SU-DHL-6 (cell line): ENCODE measurements around the gene EFNB1.
"Not testable (repeated sequence)": the region's sequence is repeated elsewhere in the genome, so short reads cannot be mapped to it uniquely, and the experiment has no call there.

Experiments
- EZH2phosphoT487 ChIP-seq: fragments of 200-600 bp; sonication (generic), shearing (Covaris generic); conservative IDR thresholded peaks from 2 replicates; pipeline ENCODE4 v1.6.1; 2018; ENCODE audit warnings: mild to moderate bottlenecking, antibody characterized with exemption, low read length, moderate library complexity, mixed read lengths
- TF ChIP-seq, protein P1 (sequence below): fragments of 200-600 bp; sonication (generic); IDR thresholded peaks from one replicate; pipeline ENCODE4 v1.5.1; 2017; ENCODE audit warnings: antibody characterized with exemption, mild to moderate bottlenecking, low read length, moderate library complexity; ENCODE audit not compliant: insufficient read depth, poor library complexity, severe bottlenecking

DNA sequence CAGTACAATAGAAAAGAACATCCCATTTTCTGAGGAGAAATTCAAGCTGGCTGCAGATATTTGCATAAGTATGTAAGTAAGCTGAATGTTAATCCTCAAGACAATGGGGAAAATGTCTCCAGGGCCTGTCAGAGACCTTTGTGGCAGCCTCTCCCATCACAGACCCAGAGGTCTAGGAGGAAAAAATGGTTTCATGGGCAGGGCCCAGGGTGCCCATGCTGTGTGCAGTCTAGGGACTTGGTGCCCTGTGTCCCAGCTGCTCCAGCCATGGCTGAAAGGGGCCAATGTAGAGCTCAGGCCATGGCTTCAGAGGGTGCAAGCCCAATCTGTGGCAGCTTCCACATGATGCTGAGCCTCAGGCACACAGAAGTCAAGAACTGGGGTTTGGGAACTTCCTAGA is 30.4 kb upstream of the EFNB1 start:
- TF ChIP-seq, protein P1, sequence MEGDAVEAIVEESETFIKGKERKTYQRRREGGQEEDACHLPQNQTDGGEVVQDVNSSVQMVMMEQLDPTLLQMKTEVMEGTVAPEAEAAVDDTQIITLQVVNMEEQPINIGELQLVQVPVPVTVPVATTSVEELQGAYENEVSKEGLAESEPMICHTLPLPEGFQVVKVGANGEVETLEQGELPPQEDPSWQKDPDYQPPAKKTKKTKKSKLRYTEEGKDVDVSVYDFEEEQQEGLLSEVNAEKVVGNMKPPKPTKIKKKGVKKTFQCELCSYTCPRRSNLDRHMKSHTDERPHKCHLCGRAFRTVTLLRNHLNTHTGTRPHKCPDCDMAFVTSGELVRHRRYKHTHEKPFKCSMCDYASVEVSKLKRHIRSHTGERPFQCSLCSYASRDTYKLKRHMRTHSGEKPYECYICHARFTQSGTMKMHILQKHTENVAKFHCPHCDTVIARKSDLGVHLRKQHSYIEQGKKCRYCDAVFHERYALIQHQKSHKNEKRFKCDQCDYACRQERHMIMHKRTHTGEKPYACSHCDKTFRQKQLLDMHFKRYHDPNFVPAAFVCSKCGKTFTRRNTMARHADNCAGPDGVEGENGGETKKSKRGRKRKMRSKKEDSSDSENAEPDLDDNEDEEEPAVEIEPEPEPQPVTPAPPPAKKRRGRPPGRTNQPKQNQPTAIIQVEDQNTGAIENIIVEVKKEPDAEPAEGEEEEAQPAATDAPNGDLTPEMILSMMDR, result not testable (repeated sequence)
- TF ChIP-seq EZH2phosphoT487, result not testable (repeated sequence)
